Measurements from ENCODE around the gene CAPN5.

- TF ChIP-seq CTCF (IDR thresholded peaks at IDR 0.05 in 8 of 11, conservative IDR thresholded peaks at IDR 0.05 in 3 of 11) (no peak), POLR2AphosphoS5 (IDR thresholded peaks at IDR 0.05) (no peak)
These were observed 22.3 kb downstream of the CAPN5 start for GRCh38 chr11:77089004-77089545.
